ENCODE data around the gene MAGOH. TPM values are rescaled to one million over a fixed set of nuclear protein-coding genes. Genes with fewer than 3 reads are reported as not detected.

The MAGOH gene
- total and polyA plus RNA-seq, 10 of the 15 experiments (the other 5 are each of a cell fraction or from before 2014, with no cell fraction given): 62.6 to 261 (median 89.8) TPM

- Histone ChIP-seq H3K4me1 (ENCODE audit: control insufficient read depth, insufficient read depth, low read length) (0 out of 2 replicates have a peak, but pooled peaks cover 4% of the 10 kb centered on the region), H3K36me3 (ENCODE audit: control insufficient read depth in 2 of 2, insufficient read depth in 2 of 2, low read length in 1 of 2) (peaks cover 4 to 10% of the 10 kb centered on the region in 2 experiments), H3K27ac (ENCODE audit: control insufficient read depth, insufficient read depth) (no peak overlapping the region), H3K4me3 (no peak overlapping the region), H3K4me2 (ENCODE audit: control insufficient read depth, insufficient read depth) (no peak overlapping the region), H4K20me1 (ENCODE audit: control insufficient read depth, insufficient read depth) (no peaks in the 10 kb centered on the region), H3K9me3 (replicated peaks; ENCODE audit: control insufficient read depth, insufficient read depth, low read length) (no peaks in the 10 kb centered on the region), H3K79me2 (ENCODE audit: control insufficient read depth, insufficient read depth, low read length) (peaks cover 8% of the 10 kb centered on the region), H2AFZ (ENCODE audit: control insufficient read depth, low read depth, low read length) (no peak overlapping the region), H3K27me3 (replicated peaks in 1 of 2; ENCODE audit: control insufficient read depth in 2 of 2, insufficient read depth in 2 of 2, low read length in 1 of 2) (no peaks in the 10 kb centered on the region), H3K9ac (ENCODE audit: control insufficient read depth, insufficient read depth, low read length) (no peak overlapping the region)
- TF ChIP-seq RFX5 (IDR thresholded peaks at IDR 0.05; ENCODE audit: low read depth, low read length) (no peak), SUZ12 (IDR thresholded peaks at IDR 0.05; ENCODE audit: unreplicated experiment) (no peak), EP300 (IDR thresholded peaks at IDR 0.05; ENCODE audit: borderline replicate concordance in 1 of 2, control insufficient read depth in 1 of 2, low read depth in 2 of 2, low read length in 2 of 2) (no peak), SP1 (IDR thresholded peaks at IDR 0.05; ENCODE audit: low read depth, low read length) (no peak), ZZZ3 (IDR thresholded peaks at IDR 0.05; ENCODE audit: control insufficient read depth, insufficient read length, low read depth) (no peak), HCFC1 (IDR thresholded peaks at IDR 0.05; ENCODE audit: low read length) (no peak), ZNF207 (IDR thresholded peaks at IDR 0.05; ENCODE audit: borderline replicate concordance) (no peak), ZSCAN29 (IDR thresholded peaks at IDR 0.05) (no peak), FOXM1 (IDR thresholded peaks at IDR 0.05; ENCODE audit: low read depth, low read length) (no peak), RCOR1 (conservative IDR thresholded peaks at IDR 0.05; ENCODE audit: low read depth, low read length) (no peak), STAT1 (conservative IDR thresholded peaks at IDR 0.05) (no peak), NFYA (IDR thresholded peaks at IDR 0.05; ENCODE audit: borderline replicate concordance, low read depth, low read length) (no peak), ZNF687 (IDR thresholded peaks at IDR 0.05) (no peak), LARP7 (IDR thresholded peaks at IDR 0.05) (no peak), NR2C1 (IDR thresholded peaks at IDR 0.05) (no peak), NR2C2 (IDR thresholded peaks at IDR 0.05; ENCODE audit: borderline replicate concordance, control insufficient read depth, insufficient read length, low read depth) (no peak)
- RAD21 ChIA-PET (ENCODE audit: unreplicated experiment): no interaction called here
- SMC1A ChIA-PET (ENCODE audit: uncharacterized antibody, unreplicated experiment): no interaction called here
- intact Hi-C loops (cut with micrococcal nuclease; ENCODE audit: unreplicated experiment): no loop called here
- WGBS (ENCODE audit: insufficient coverage, insufficient replicate concordance, low lambda C conversion rate, missing lambda C conversion rate): 90% methylated on average over 7 of the region's 7 CpGs
- POLR2A ChIA-PET: no interaction called here
- in situ Hi-C loops (cut with MboI): no loop called here
- CTCF ChIA-PET: no interaction called here
- ATAC-seq: no peak
- BruUV-seq (replicated peaks): no TSS peak
- FAIRE-seq: no peak
- DNase-seq (ENCODE audit: low read depth, low spot score): no peak
Observed at GRCh38 chr1:53218201-53218600, 20.1 kb downstream of the MAGOH start.

Data from GM12878 (cell line).